Stimulated activated naive CD8-positive, alpha-beta T cell treated with anti-CD3 and anti-CD28 coated beads, Interleukin-15, Interleukin-2, amounts not matched to agents 100 ng/mL and 50 ng/mL, for 24 hours (primary cell): ENCODE data around the gene LTB4R.
"Not testable (repeated sequence)": the region's sequence is repeated elsewhere in the genome, so short reads cannot be mapped to it uniquely, and the experiment has no call there.

Experiments used
- H3K27ac Mint-ChIP-seq: one replicate; pipeline ENCODE4 v1.8.0; 2021; ENCODE audit warnings: mild to moderate bottlenecking, mixed read lengths
- H3K27me3 Mint-ChIP-seq: one replicate; pipeline ENCODE4 v1.8.0; 2021; ENCODE audit warnings: mixed read lengths
- H3K36me3 Mint-ChIP-seq: one replicate; pipeline ENCODE4 v1.8.0; 2021; ENCODE audit warnings: low read depth, mixed read lengths
- H3K4me1 Mint-ChIP-seq: one replicate; pipeline ENCODE4 v1.8.0; 2021; ENCODE audit warnings: low read depth, mixed read lengths
- H3K4me3 Mint-ChIP-seq: one replicate; pipeline ENCODE4 v1.8.0; 2021; ENCODE audit warnings: mild to moderate bottlenecking, mixed read lengths
- H3K9me3 Mint-ChIP-seq: one replicate; pipeline ENCODE4 v1.8.0; 2021; ENCODE audit warnings: mixed read lengths

LTB4R gene

GRCh38 chr14:24317141-24317928, 6.0 kb downstream of the LTB4R start:
- peaks cover 46% of the 10 kb centered on the region for H3K4me1 Mint-ChIP-seq
- H3K4me3 Mint-ChIP-seq = no peak overlapping the region
- peak overlapping the region; percentile 74 for H3K27ac Mint-ChIP-seq
- H3K9me3 Mint-ChIP-seq = no peaks in the 10 kb centered on the region
- H3K27me3 Mint-ChIP-seq = no peaks in the 10 kb centered on the region
- peaks cover 16% of the 10 kb centered on the region for H3K36me3 Mint-ChIP-seq

GRCh38 chr14:24321212-24321975, 10.1 kb downstream of the LTB4R start:
- peaks cover 3% of the 10 kb centered on the region for H3K36me3 Mint-ChIP-seq
- H3K9me3 Mint-ChIP-seq = no peaks in the 10 kb centered on the region
- peaks cover 12% of the 10 kb centered on the region for H3K4me1 Mint-ChIP-seq
- H3K4me3 Mint-ChIP-seq = no peak overlapping the region
- H3K27me3 Mint-ChIP-seq = no peaks in the 10 kb centered on the region
- H3K27ac Mint-ChIP-seq = no peak overlapping the region

GRCh38 chr14:24322672-24323071, 11.4 kb downstream of the LTB4R start:
- Mint-ChIP-seq H3K36me3 (no peaks in the 10 kb centered on the region), H3K4me3 (no peak overlapping the region), H3K4me1 (peaks cover 9% of the 10 kb centered on the region), H3K27me3 (no peaks in the 10 kb centered on the region), H3K9me3 (no peaks in the 10 kb centered on the region), H3K27ac (no peak overlapping the region)

GRCh38 chr14:24323341-24323740, 12.0 kb downstream of the LTB4R start:
- Mint-ChIP-seq H3K36me3 (no peaks in the 10 kb centered on the region), H3K27ac (no peak overlapping the region), H3K4me3 (no peak overlapping the region), H3K27me3 (no peaks in the 10 kb centered on the region), H3K4me1 (peaks cover 7% of the 10 kb centered on the region), H3K9me3 (no peaks in the 10 kb centered on the region)

GRCh38 chr14:24324024-24324423, 12.7 kb downstream of the LTB4R start:
- H3K4me1 Mint-ChIP-seq = peaks cover 13% of the 10 kb centered on the region
- H3K9me3 Mint-ChIP-seq = no peaks in the 10 kb centered on the region
- H3K27ac Mint-ChIP-seq = no peak overlapping the region
- H3K36me3 Mint-ChIP-seq = no peaks in the 10 kb centered on the region
- no peak overlapping the region for H3K4me3 Mint-ChIP-seq
- H3K27me3 Mint-ChIP-seq = no peaks in the 10 kb centered on the region

GRCh38 chr14:24325041-24325530, 13.8 kb downstream of the LTB4R start:
- no peaks in the 10 kb centered on the region for H3K36me3 Mint-ChIP-seq
- no peak overlapping the region for H3K27ac Mint-ChIP-seq
- no peaks in the 10 kb centered on the region for H3K27me3 Mint-ChIP-seq
- no peak overlapping the region for H3K4me3 Mint-ChIP-seq
- peaks cover 23% of the 10 kb centered on the region for H3K4me1 Mint-ChIP-seq
- H3K9me3 Mint-ChIP-seq = no peaks in the 10 kb centered on the region

- Mint-ChIP-seq H3K27me3 (peaks cover 6% of the 10 kb centered on the region), H3K27ac (no peak overlapping the region), H3K9me3 (no peaks in the 10 kb centered on the region), H3K4me1 (peaks cover 31% of the 10 kb centered on the region), H3K36me3 (no peaks in the 10 kb centered on the region), H3K4me3 (no peak overlapping the region)
These were observed 14.7 kb downstream of the LTB4R start for GRCh38 chr14:24325963-24326362.

- no peak overlapping the region for H3K27ac Mint-ChIP-seq
- H3K36me3 Mint-ChIP-seq = no peaks in the 10 kb centered on the region
- peaks cover 39% of the 10 kb centered on the region for H3K4me1 Mint-ChIP-seq
- peaks cover 10% of the 10 kb centered on the region for H3K27me3 Mint-ChIP-seq
- H3K9me3 Mint-ChIP-seq = no peaks in the 10 kb centered on the region
- H3K4me3 Mint-ChIP-seq = no peak overlapping the region
These were observed 16.0 kb downstream of the LTB4R start for GRCh38 chr14:24327303-24327702.

- H3K36me3 Mint-ChIP-seq, H3K4me3 Mint-ChIP-seq, H3K27ac Mint-ChIP-seq, H3K9me3 Mint-ChIP-seq: not testable (repeated sequence)
- H3K27me3 Mint-ChIP-seq = peaks cover 14% of the 10 kb centered on the region
- peaks cover 45% of the 10 kb centered on the region for H3K4me1 Mint-ChIP-seq
These were observed 16.6 kb downstream of the LTB4R start for GRCh38 chr14:24327914-24328313.

GRCh38 chr14:24329073-24329663, 17.9 kb downstream of the LTB4R start:
- H3K36me3 Mint-ChIP-seq = no peaks in the 10 kb centered on the region
- H3K9me3 Mint-ChIP-seq = no peaks in the 10 kb centered on the region
- peaks cover 58% of the 10 kb centered on the region for H3K4me1 Mint-ChIP-seq
- H3K27ac Mint-ChIP-seq = peak overlapping the region; percentile 36
- H3K27me3 Mint-ChIP-seq = peaks cover 22% of the 10 kb centered on the region
- no peak overlapping the region for H3K4me3 Mint-ChIP-seq

GRCh38 chr14:24329736-24330135, 18.4 kb downstream of the LTB4R start:
- Mint-ChIP-seq H3K27ac (no peak overlapping the region), H3K4me3 (peak overlapping the region; percentile 8), H3K27me3 (peaks cover 24% of the 10 kb centered on the region), H3K36me3 (no peaks in the 10 kb centered on the region), H3K4me1 (peaks cover 61% of the 10 kb centered on the region), H3K9me3 (no peaks in the 10 kb centered on the region)

- Mint-ChIP-seq H3K27ac (no peak overlapping the region), H3K27me3 (peaks cover 31% of the 10 kb centered on the region), H3K36me3 (peaks cover 2% of the 10 kb centered on the region), H3K9me3 (no peaks in the 10 kb centered on the region), H3K4me3 (no peak overlapping the region), H3K4me1 (peaks cover 69% of the 10 kb centered on the region)
These were observed 19.8 kb downstream of the LTB4R start for GRCh38 chr14:24330973-24331674.

GRCh38 chr14:24331731-24332267, 20.5 kb downstream of the LTB4R start:
- Mint-ChIP-seq H3K4me1 (peaks cover 69% of the 10 kb centered on the region), H3K27me3 (peaks cover 31% of the 10 kb centered on the region), H3K4me3 (peak overlapping the region; percentile 80), H3K36me3 (peaks cover 6% of the 10 kb centered on the region), H3K9me3 (no peaks in the 10 kb centered on the region), H3K27ac (peak overlapping the region; percentile 12)

GRCh38 chr14:24332268-24332993, 21.1 kb downstream of the LTB4R start:
- peaks cover 64% of the 10 kb centered on the region for H3K4me1 Mint-ChIP-seq
- H3K27ac Mint-ChIP-seq = peak overlapping the region; percentile 12
- peaks cover 6% of the 10 kb centered on the region for H3K36me3 Mint-ChIP-seq
- no peaks in the 10 kb centered on the region for H3K9me3 Mint-ChIP-seq
- H3K27me3 Mint-ChIP-seq = peaks cover 31% of the 10 kb centered on the region
- H3K4me3 Mint-ChIP-seq = peak overlapping the region; percentile 80
